MM.1S (cell line): Measurements from ENCODE around the gene MZF1.

Experiments
- EZH2 ChIP-seq: fragments of 300-600 bp; sonication (generic); optimal IDR thresholded peaks from 2 replicates; pipeline ENCODE3; 2017; ENCODE audit warnings: low read depth, mild to moderate bottlenecking, antibody characterized with exemption, low read length, mixed read lengths
- EZH2phosphoT487 ChIP-seq: fragments of 300-600 bp; sonication (generic); IDR thresholded peaks from 2 replicates; pipeline ENCODE4 v1.6.1; 2018; ENCODE audit warnings: antibody characterized with exemption, low read length
- TF ChIP-seq, protein P1 (sequence below): fragments of 300-600 bp; sonication (generic); IDR thresholded peaks from 2 replicates; pipeline ENCODE4 v1.5.1; 2016; ENCODE audit warnings: antibody characterized with exemption, low read length, mixed read lengths

DNA sequence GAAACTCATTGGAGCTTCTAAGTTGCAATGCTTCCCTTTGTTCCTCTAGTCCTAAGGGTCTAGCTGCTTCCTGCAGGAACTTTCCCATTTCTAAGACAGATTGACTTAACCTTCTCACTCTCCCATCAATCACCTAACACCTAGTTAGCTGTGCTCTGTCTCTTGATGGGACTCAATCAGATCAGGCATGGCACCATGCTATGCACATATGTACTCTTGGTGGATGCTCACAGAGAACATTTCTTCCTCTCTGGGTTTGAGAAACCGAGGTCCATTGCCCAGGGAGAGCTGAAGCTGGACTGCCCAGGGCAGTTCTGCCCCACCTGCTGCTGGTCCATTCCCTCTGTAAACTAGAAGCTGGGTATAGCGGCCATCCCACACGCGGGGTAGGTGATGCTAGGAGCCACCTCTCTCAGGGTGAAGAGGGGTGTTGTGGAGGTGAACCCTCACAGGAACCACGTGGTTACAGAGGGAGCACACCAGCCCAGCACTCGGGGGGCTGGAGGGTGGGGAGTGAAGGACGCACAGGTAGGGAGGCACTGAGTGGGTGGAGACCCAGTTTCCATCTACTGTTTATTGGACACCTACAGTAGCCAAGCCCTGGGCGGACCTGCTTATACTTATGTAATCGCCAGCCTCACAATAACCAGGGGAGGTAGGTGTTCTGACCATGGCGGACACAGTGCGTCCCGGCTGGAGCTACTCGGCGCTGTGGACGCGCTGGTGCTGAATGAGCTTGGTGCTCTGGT is 11.6 kb downstream of the MZF1 start:
- TF ChIP-seq, protein P1, sequence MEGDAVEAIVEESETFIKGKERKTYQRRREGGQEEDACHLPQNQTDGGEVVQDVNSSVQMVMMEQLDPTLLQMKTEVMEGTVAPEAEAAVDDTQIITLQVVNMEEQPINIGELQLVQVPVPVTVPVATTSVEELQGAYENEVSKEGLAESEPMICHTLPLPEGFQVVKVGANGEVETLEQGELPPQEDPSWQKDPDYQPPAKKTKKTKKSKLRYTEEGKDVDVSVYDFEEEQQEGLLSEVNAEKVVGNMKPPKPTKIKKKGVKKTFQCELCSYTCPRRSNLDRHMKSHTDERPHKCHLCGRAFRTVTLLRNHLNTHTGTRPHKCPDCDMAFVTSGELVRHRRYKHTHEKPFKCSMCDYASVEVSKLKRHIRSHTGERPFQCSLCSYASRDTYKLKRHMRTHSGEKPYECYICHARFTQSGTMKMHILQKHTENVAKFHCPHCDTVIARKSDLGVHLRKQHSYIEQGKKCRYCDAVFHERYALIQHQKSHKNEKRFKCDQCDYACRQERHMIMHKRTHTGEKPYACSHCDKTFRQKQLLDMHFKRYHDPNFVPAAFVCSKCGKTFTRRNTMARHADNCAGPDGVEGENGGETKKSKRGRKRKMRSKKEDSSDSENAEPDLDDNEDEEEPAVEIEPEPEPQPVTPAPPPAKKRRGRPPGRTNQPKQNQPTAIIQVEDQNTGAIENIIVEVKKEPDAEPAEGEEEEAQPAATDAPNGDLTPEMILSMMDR = no peak
- no peak for TF ChIP-seq EZH2
- no peak for TF ChIP-seq EZH2phosphoT487
